CD4-positive, alpha-beta T cell treated with Interleukin-12 subunit alpha and Interleukin-12 subunit beta, for 1 hour (primary cell): Measurements from ENCODE around the gene CYP2E1.
"Not testable (repeated sequence)": the region's sequence is repeated elsewhere in the genome, so short reads cannot be mapped to it uniquely, and the experiment has no call there.

Source experiments
- DNase-seq: peaks from one replicate; pipeline ENCODE4 v3.0.0-alpha.2; 2020

Gene CYP2E1

GRCh38 chr10:133528845-133529575, 1.8 kb downstream of the CYP2E1 start:
- DNase-seq: no peak

- no peak for DNase-seq
Observed at GRCh38 chr10:133529576-133529946, 2.4 kb downstream of the CYP2E1 start.

GRCh38 chr10:133530506-133530905, 3.3 kb downstream of the CYP2E1 start:
- no peak for DNase-seq

GRCh38 chr10:133532871-133533270, 5.7 kb downstream of the CYP2E1 start:
- DNase-seq: no peak

- no peak for DNase-seq
Observed at GRCh38 chr10:133534417-133534816, 7.3 kb downstream of the CYP2E1 start.

GRCh38 chr10:133536198-133536597, 9.0 kb downstream of the CYP2E1 start:
- DNase-seq: no peak

- DNase-seq: no peak
Observed at GRCh38 chr10:133537546-133538545, 10.7 kb downstream of the CYP2E1 start.

GRCh38 chr10:133541441-133541975, 14.3 kb downstream of the CYP2E1 start:
- DNase-seq: not testable (repeated sequence)

- no peak for DNase-seq
Observed at GRCh38 chr10:133544506-133544905, 17.3 kb downstream of the CYP2E1 start.

- DNase-seq: no peak
Observed at GRCh38 chr10:133554600-133554999, 27.4 kb downstream of the CYP2E1 start.

- no peak for DNase-seq
Observed at GRCh38 chr10:133555521-133555920, 28.4 kb downstream of the CYP2E1 start.

- DNase-seq: no peak
Observed at GRCh38 chr10:133557381-133557780, 30.2 kb downstream of the CYP2E1 start.

GRCh38 chr10:133559216-133559615, 32.1 kb downstream of the CYP2E1 start:
- no peak for DNase-seq

GRCh38 chr10:133564816-133565215, 37.7 kb downstream of the CYP2E1 start:
- no peak for DNase-seq

GRCh38 chr10:133565441-133566294, 38.5 kb downstream of the CYP2E1 start, which contains the start of gene SYCE1:
Gene SYCE1, minus strand, starts transcription at chr10:133565583. Its CDS starts 54 bp downstream, at chr10:133565529.
- no peak for DNase-seq

GRCh38 chr10:133567119-133567518, 40.0 kb downstream of the CYP2E1 start:
- DNase-seq: no peak

GRCh38 chr10:133567609-133568286, 40.6 kb downstream of the CYP2E1 start:
- DNase-seq: no peak

GRCh38 chr10:133568287-133568614, 41.1 kb downstream of the CYP2E1 start:
- DNase-seq: no peak

GRCh38 chr10:133568831-133569527, 41.8 kb downstream of the CYP2E1 start:
- DNase-seq: not testable (repeated sequence)

GRCh38 chr10:133569801-133570200, 42.6 kb downstream of the CYP2E1 start:
- not testable (repeated sequence) for DNase-seq

- not testable (repeated sequence) for DNase-seq
Observed at GRCh38 chr10:133572055-133572454, 44.9 kb downstream of the CYP2E1 start.
